Right lobe of liver (tissue), 4 donors: ENCODE results near the gene MAP1B.

Experiments
- CTCF ChIP-seq, 4 donors: fragments of 200-600 bp in 3 of 4; fragments of 450-650 bp in 1 of 4; IDR thresholded peaks; one replicate each; pipeline versions ENCODE4 v1.5.1 to v1.8.0; 2016 to 2022; ENCODE audit warnings: antibody characterized with exemption in 4 of 4, mild to moderate bottlenecking in 2 of 4
- POLR2A ChIP-seq: fragments of 450-650 bp; IDR thresholded peaks from one replicate; pipeline ENCODE4 v1.6.1; 2017; ENCODE audit warnings: antibody characterized with exemption, mild to moderate bottlenecking
- donor health status: DM: no; HTN: no; CAD: no.
- donor health status: DM: no; HTN: no; CAD: no.
- donor health status: DM: no; HTN: yes; CAD: no.

GRCh38 chr5:72170101-72170500 is 62.8 kb downstream of the MAP1B start:
- TF ChIP-seq CTCF (IDR thresholded peaks at IDR 0.05): no peak
- TF ChIP-seq POLR2A: no peak
